Heart right ventricle (tissue), 16 donors: ENCODE results near the gene RAPGEF5. TPM values are rescaled to one million over a fixed set of nuclear protein-coding genes. Genes with fewer than 3 reads are reported as not detected.

ENCODE experiments used
- ATAC-seq, 8 donors: fragments of 200-7000 bp; cut with Tn5 transposase; one replicate each; pipeline ENCODE4 v1.9.1; 2020; ENCODE audit warnings: mild to moderate bottlenecking in 8 of 8, moderate library complexity in 8 of 8, moderate number of reproducible peaks in 1 of 8
- DNase-seq, 2 donors: peaks; one replicate each; pipeline ENCODE4 v3.0.0-alpha.2; 2020
- H3K27ac ChIP-seq, 10 donors: fragments of 200-600 bp; sonication (generic) in 2 of 10; one replicate each; pipeline versions ENCODE4 v1.5.0 to v1.8.0; 2020 to 2022; ENCODE audit warnings: mild to moderate bottlenecking in 3 of 10
- H3K27me3 ChIP-seq, 7 donors: fragments of 200-600 bp; one replicate each; pipeline ENCODE4 v1.8.0; 2021 to 2022; ENCODE audit warnings: mild to moderate bottlenecking in 2 of 7
- H3K36me3 ChIP-seq, 9 donors: fragments of 200-600 bp; sonication (generic) in 1 of 9; one replicate each; pipeline versions ENCODE4 v1.5.0 to v1.8.0; 2020 to 2022; ENCODE audit warnings: mild to moderate bottlenecking in 2 of 9
- H3K4me1 ChIP-seq, 9 donors: fragments of 200-600 bp; sonication (generic) in 1 of 9; one replicate each; pipeline versions ENCODE4 v1.5.0 to v1.8.0; 2020 to 2022; ENCODE audit warnings: mild to moderate bottlenecking in 4 of 9
- H3K4me3 ChIP-seq, 10 donors: fragments of 200-600 bp; sonication (generic) in 2 of 10; one replicate each; pipeline versions ENCODE4 v1.5.0 to v1.8.0; 2020 to 2022; ENCODE audit warnings: mild to moderate bottlenecking in 7 of 10, moderate library complexity in 2 of 10
- H3K9me3 ChIP-seq, 11 donors: fragments of 200-600 bp in 10 of 11; sonication (generic) in 2 of 11; one replicate each; pipeline versions ENCODE4 v1.5.0 to v1.8.0; 2013 to 2022; ENCODE audit warnings: mild to moderate bottlenecking in 2 of 11, control low read depth in 1 of 11, moderate library complexity in 1 of 11
- CTCF ChIP-seq, 9 donors: fragments of 200-600 bp; sonication (generic) in 2 of 9; IDR thresholded peaks; one replicate each; pipeline versions ENCODE4 v1.5.0 to v1.8.0; 2021 to 2022; ENCODE audit warnings: antibody characterized with exemption in 9 of 9, mild to moderate bottlenecking in 5 of 9, moderate library complexity in 1 of 9
- WGBS, 2 donors: extraction: QIAGEN DNeasy Blood & Tissue Kit; methylation state at CpG; one replicate each; pipeline ENCODE4 v1.1.7; 2013; ENCODE audit warnings: inconsistent platforms in 1 of 2; 5-methylcytosine and 5-hydroxymethylcytosine counted together
- intact Hi-C, 10 donors: fragments of 100-400 bp; cut with DNase I; formaldehyde crosslinking; loops; one replicate each; pipeline versions ENCODE4 v1.11.1 to v1.14.2; 2022
- polyA plus RNA-seq, 2 donors: library from polyadenylated mRNA; stranded (reverse); fragments of 200-250 nt; gene quantifications; one replicate each; pipeline ENCODE4 v1.2.3, GENCODE V29; 2013
- total RNA-seq, 10 donors: library from RNA; stranded (reverse); fragmentation: NEBNext Ultra II Directional in 3 of 10; extraction: Animal tissue kit (Norgen Biotek cat#: 25700) in 3 of 10; gene quantifications; one replicate each; pipeline versions ENCODE4 v1.2.1 to v1.2.4, GENCODE V29; 2021 to 2023
- donor health status: Arrhythmogenic right ventricular cardiomyopathy.
- donor health status: ischemic (EF 13 %, LVEDD 7.1; RV severe dilation, severe dysfunction).
- donor health status: healthy with polysubstance abuse.
- donor health status: DM: no; HTN: yes; CAD: no.
- donor health status: DM: no; HTN: no; CAD: no.
- donor health status: ischemic (EF 25% LVEDD 6.9; RV normal size, moderate dysfunction).
- donor health status: ischemic (EF 25% LVEDD 5.7; RV mildly dilated, moderate dysfunction).
- donor health status: healthy.
- donor health status: DM: yes; HTN: yes; CAD: no.
- donor health status: Ischemic cardiomyopathy.
- donor health status: ischemic (EF 35%, LVEDD 5.7; RV mildly dilated, moderate dysfunction).
- donor health status: nonischemic (EF 11% LVEDD 7.7; RV severe dilation, severe dysfunction).
- donor health status: DM: yes; HTN: yes; CAD: no.
- donor health status: PGD.
- donor health status: ischemic (EF 29% LVEDD 5.4; RV normal size, mild dysfunction).
- donor health status: nonischemic (EF 23%, LVEDD 6.1; RV moderate dilation, normal function).

RAPGEF5 gene
- total and polyA plus RNA-seq, 12 donors: 4.3 to 33.3 (median 14.3) TPM

GRCh38 chr7:22201186-22201880, 155.6 kb downstream of the RAPGEF5 start:
- intact Hi-C loops: no loop called here
- Histone ChIP-seq H3K36me3 (peaks cover 0 to 47% (median 5%) of the 10 kb centered on the region in 9 donors), H3K9me3 (no peaks in the 10 kb centered on the region), H3K4me3 (no peak overlapping the region), H3K27me3 (no peaks in the 10 kb centered on the region), H3K4me1 (peaks cover 0 to 72% (median 34%) of the 10 kb centered on the region in 9 donors), H3K27ac (peak overlapping the region in 1 of 10 donors; percentile 4)
- whole genome bisulfite sequencing, 2 donors: 83 to 85% methylated on average over 4 of the region's 4 CpGs
- ATAC-seq (no peak), DNase-seq (no peak)
- TF ChIP-seq CTCF (IDR thresholded peaks at IDR 0.05): no peak

GRCh38 chr7:22200777-22201176, 156.2 kb downstream of the RAPGEF5 start:
- peak overlapping the region in 1 of 10 donors; percentile 4 for H3K27ac ChIP-seq
- no peaks in the 10 kb centered on the region for H3K27me3 ChIP-seq
- intact Hi-C loops: no loop called here
- no peak for TF ChIP-seq CTCF (IDR thresholded peaks at IDR 0.05)
- peaks cover 0 to 51% (median 5%) of the 10 kb centered on the region in 9 donors for H3K36me3 ChIP-seq
- ATAC-seq (no peak), DNase-seq (no peak)
- H3K4me1 ChIP-seq: peaks cover 0 to 67% (median 34%) of the 10 kb centered on the region in 9 donors
- no peak overlapping the region for H3K4me3 ChIP-seq
- no peaks in the 10 kb centered on the region for H3K9me3 ChIP-seq

- H3K4me1 ChIP-seq: peaks cover 0 to 61% (median 31%) of the 10 kb centered on the region in 9 donors
- 65 to 85% methylated on average over 4 of the region's 4 CpGs for WGBS, 2 donors
- no peak for ATAC-seq
Measured at GRCh38 chr7:22200238-22200637, 156.7 kb downstream of the RAPGEF5 start.

GRCh38 chr7:22197376-22197775, 159.6 kb downstream of the RAPGEF5 start:
- H3K27me3 ChIP-seq: peaks cover 0 to 5% (median 0%) of the 10 kb centered on the region in 7 donors
- no peak for TF ChIP-seq CTCF (IDR thresholded peaks at IDR 0.05)
- no peak overlapping the region for H3K27ac ChIP-seq
- 96 to 97% methylated on average over 3 of the region's 3 CpGs for WGBS, 2 donors
- ATAC-seq (no peak), DNase-seq (no peak)
- H3K9me3 ChIP-seq: no peaks in the 10 kb centered on the region
- intact Hi-C loops: no loop called here
- H3K4me1 ChIP-seq: peaks cover 0 to 57% (median 17%) of the 10 kb centered on the region in 9 donors
- peaks cover 0 to 71% (median 0%) of the 10 kb centered on the region in 9 donors for H3K36me3 ChIP-seq
- no peak overlapping the region for H3K4me3 ChIP-seq

More at GRCh38 chr7:22200238-22200637, 156.7 kb downstream of the RAPGEF5 start:
- Histone ChIP-seq H3K36me3 (peaks cover 0 to 56% (median 5%) of the 10 kb centered on the region in 9 donors), H3K27me3 (no peaks in the 10 kb centered on the region), H3K4me3 (no peak overlapping the region), H3K9me3 (no peaks in the 10 kb centered on the region), H3K27ac (no peak overlapping the region)
- DNase-seq: no peak
- TF ChIP-seq CTCF (IDR thresholded peaks at IDR 0.05): no peak
- intact Hi-C loops: no loop called here
